ENCODE results near the gene SARDH. TPM values are rescaled to one million over a fixed set of nuclear protein-coding genes. Genes with fewer than 3 reads are reported as not detected.
A peak's percentile ranks its signal among the peaks of the same experiment; 100 is the strongest.

SARDH gene
- total RNA-seq, 8 experiments from 2014 or later: 0.20 to 3.4 (median 2.4) TPM

DNA sequence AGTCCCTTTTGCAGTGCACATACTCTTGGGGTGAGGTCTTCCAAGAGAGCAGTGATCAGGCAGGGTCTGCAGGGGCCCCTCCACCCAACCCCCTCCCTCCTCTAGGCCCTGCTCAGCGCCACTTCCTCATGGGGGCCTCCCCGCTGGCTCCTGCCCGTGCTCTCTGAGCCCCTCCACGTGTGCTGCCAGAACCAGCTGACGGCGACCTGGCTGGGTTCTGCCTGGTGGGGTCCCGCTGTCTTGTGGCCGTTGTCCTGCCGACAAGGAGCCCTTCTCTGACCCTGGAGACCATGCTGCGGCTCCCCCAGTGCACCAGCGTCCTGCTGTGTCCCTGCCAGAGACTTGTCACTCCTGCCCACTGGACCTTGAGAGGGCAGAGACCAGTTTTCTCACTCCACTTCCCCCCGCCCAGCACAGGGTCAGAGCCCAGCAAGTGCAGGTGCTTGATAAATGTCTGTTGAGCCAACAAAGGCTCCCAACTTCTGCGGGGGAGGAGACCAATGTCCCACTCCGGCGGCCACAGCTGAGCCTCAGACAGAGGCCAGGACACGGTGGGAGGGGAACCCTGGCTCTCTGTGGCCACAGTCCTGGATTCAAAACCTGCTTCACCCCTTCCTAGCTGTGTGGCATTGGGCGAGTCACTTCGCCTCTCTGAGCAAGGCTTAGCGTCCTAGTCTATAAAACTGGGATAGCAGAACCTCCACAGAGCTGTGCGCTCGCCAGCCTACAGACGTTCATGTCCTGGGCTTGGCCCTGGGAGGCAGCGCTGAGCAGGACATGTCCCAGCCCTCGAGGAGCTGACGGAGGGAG lies 24.8 kb downstream of the SARDH start:
- WGBS, 10 experiments: 59 to 100% (median 80%) methylated on average over 1 to 16 of the region's 25 CpGs; no CpG with 5 or more reads in 5 of the 10 experiments
- peaks cover 13 to 19% of the 10 kb centered on the region in 2 donors for H3K4me1 ChIP-seq (replicated peaks in 1 of 2)
- no peak for ATAC-seq (replicated peaks in 6 of 8)
- no peak overlapping the region for H3K27ac ChIP-seq
- in situ Hi-C loops (cut with MboI; ENCODE audit: low pct_unique_long_range_greater_than_20kb in 2 of 9, low sequenced_read_pairs in 9 of 9, unreplicated experiment in 9 of 9): loop anchor here in 1 of 9 experiments (25.0 kb wide), 1 partner anchor 176 kb away; the partner anchor contains the start of gene ADAMTSL2
- no peak overlapping the region for H3K4me3 ChIP-seq

DNA sequence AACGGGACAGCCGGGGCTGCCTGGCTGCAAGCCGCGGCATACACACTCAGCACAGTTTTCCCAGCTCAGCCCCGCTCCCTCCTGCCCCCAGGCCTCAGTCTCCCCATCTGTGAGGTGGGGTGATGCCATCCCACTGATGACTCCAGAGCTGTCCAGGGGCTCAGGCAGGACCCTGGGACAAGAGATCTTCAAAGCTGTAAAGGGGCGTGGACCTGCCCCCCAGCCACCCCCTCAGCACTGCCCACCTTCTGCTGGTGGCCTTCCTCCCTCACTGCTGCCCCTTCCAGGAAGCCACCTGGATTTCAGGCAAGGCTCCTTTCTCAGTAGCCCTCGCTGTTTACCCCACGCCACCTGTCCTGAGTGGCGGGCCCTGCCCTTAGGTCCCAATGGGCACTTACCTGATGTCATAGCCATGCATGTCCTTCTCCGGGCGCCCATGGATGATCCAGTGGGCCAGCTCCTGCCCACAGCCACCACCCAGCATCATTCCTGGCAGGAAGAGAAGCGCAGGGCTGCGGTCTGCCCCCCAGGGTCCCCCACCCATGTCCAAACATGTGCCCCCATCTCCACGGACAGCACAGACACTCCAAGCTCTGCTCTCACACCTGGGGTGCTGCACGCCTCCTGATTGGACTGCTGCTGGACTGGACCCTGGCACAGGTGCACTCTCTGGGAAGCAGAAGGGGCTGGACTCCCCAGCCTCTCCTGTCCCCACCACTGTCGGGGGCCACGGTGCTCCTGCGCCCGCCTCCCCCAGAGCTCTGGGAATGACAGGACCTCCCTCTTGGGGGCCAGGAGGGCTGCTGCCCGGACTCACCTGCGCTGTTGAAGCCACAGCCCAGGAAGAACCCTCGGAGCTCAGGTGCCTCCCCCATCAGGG lies 25.7 kb downstream of the SARDH start:
- in situ Hi-C loops (cut with MboI; ENCODE audit: low pct_unique_long_range_greater_than_20kb in 2 of 9, low sequenced_read_pairs in 9 of 9, unreplicated experiment in 9 of 9): loop anchor here in 1 of 9 experiments (25.0 kb wide), 1 partner anchor 175 kb away; the partner anchor contains the start of gene ADAMTSL2
- no peak for ATAC-seq (replicated peaks in 6 of 8)
- WGBS, 10 experiments: 60 to 100% (median 93%) methylated on average over 1 to 6 of the region's 22 CpGs; no CpG with 5 or more reads in 6 of the 10 experiments
- H3K4me3 ChIP-seq: no peak overlapping the region
- H3K27ac ChIP-seq: no peak overlapping the region
- peaks cover 13 to 20% of the 10 kb centered on the region in 2 donors for H3K4me1 ChIP-seq (replicated peaks in 1 of 2)

DNA sequence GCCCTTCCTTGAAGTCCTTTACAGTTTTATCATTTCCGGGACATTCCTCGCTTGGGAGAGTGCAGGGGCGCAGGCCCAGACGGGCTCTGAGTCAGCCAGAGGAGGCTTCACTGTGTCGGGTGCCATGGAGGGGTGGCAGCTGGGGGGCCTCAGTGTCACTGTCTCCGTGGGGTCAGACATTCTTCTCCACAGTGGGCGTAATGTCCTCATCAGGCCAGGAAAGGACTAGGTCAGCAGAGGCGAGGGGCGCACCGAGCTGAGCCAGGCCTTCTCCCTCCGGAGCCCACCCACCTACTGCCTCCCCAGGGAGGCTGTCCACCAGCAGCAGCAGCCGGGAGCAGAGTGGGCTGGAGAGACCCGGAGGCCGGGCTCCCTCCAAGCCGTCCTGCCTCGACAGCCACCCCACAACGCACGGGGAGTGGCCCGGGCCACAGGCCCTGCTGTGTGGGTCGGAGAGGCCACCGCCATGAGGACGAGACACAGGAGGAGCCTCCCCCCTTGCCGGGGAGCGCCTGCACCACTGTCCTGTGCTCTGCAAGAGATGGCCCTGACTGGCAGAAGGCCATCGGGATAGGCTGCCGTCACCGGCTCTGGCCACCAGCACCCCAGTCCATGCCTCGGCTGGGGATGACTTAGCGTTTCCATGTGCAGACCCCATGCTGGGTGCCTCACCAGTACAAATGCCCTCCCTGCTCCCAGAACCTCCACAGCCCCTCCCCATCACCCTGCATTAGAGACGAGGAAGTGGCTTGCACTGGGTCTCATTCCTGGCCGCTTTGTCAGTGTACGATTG lies 26.5 kb downstream of the SARDH start:
- H3K4me1 ChIP-seq (replicated peaks in 1 of 2): peaks cover 18 to 27% of the 10 kb centered on the region in 2 donors
- no peak overlapping the region for H3K27ac ChIP-seq
- no peak overlapping the region for H3K4me3 ChIP-seq
- in situ Hi-C loops (cut with MboI; ENCODE audit: low pct_unique_long_range_greater_than_20kb in 2 of 9, low sequenced_read_pairs in 9 of 9, unreplicated experiment in 9 of 9): loop anchor here in 1 of 9 experiments (25.0 kb wide), 1 partner anchor 174 kb away; the partner anchor contains the start of gene ADAMTSL2
- peak in 1 of 8 experiments; percentile 17 for ATAC-seq (replicated peaks in 6 of 8)
- 20 to 100% (median 37%) methylated on average over 1 to 3 of the region's 32 CpGs; no CpG with 5 or more reads in 7 of the 10 experiments for WGBS, 10 experiments

DNA sequence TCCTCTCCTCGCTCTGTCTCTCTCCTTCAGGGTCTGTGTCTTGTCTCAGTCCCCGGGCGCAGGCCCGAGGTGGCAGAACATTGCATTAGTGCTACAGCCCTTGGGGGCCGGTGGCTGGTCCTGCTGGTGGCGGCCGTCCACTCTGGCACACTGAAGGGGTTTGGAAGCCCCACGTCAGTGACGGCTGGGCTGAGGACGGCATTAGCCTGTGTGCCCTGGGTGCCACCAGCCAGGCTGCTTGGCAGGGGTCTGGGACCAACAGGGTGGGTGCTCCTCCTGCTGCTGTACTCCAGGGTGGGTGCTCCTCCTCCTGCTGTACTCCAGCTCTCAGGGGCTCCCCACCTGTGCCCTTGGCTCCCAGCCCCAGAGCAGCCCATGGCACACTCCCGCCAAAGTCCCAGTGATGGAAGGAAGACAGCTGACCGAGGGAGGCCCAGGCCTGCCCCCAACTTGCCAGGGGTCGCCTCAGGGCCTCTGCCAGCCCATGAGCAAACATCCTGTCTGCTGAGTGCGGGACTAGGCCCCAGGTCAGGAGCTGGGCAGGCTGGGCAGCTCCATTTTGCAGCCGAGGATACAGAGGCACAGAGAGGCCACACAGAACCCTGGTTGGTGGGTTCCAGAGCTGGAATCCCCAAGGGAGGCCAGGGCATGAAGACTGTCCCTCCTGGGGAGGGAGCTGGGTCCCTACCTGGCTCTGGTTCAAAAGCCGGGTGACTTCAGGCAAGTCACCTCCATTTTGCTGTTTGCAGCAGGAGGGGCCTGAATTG lies 27.3 kb downstream of the SARDH start:
- 40 to 100% (median 85%) methylated on average over 1 to 4 of the region's 16 CpGs; no CpG with 5 or more reads in 6 of the 10 experiments for WGBS, 10 experiments
- ATAC-seq (replicated peaks in 6 of 8): no peak
- H3K4me1 ChIP-seq (replicated peaks in 1 of 2): peaks cover 20 to 27% of the 10 kb centered on the region in 2 donors

DNA sequence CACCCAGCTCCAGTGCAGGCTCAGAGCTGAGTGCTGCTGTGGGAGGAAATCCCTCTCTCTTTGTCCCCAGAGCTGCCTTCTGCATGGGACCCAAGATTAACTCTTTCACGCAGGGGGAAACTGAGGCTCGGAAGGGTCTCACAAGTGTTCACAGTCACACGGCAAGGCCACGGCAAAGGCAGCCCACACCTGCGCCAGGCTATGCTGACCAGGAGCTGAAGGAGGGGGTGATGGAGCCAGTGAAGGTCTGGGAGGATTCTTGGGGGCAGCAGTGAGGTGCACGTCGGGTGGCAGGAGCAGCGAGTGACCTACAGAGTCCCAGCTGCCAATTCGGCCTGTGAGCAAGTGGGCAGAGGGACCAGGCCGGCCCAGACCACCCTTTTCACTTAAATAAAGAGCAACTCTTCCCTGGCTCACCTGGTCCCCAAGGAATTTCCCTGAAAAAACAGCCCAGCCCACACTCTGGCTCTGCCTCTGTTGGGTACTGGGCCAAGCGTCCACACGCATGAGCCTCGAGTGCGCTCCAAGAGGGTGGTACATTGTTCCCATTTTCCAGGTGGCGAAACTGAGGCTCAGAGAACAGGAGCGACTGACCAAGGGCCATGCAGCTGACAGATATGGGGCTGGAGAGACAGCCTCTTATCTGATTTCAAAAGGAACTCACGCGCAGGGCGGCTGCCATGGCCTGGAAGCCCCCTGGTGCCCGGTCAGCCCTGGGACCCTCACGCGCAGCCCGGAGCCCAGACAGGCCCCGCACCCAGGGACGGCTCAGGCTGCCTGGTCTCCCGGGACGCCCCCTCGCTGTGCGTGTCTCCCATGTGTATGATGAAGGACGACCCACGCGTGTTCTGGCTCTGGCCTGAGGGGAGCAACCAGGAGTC lies 28.2 kb downstream of the SARDH start:
- WGBS, 10 experiments: 71 to 100% (median 90%) methylated on average over 1 to 20 of the region's 32 CpGs; no CpG with 5 or more reads in 2 of the 10 experiments
- no peak overlapping the region for H3K27ac ChIP-seq
- no peak for ATAC-seq (replicated peaks in 6 of 8)
- H3K4me3 ChIP-seq: no peak overlapping the region
- in situ Hi-C loops (cut with MboI; ENCODE audit: low pct_unique_long_range_greater_than_20kb in 2 of 9, low sequenced_read_pairs in 9 of 9, unreplicated experiment in 9 of 9): loop anchor here in 1 of 9 experiments (25.0 kb wide), 1 partner anchor 173 kb away; the partner anchor contains the start of gene ADAMTSL2
- peaks cover 20 to 21% of the 10 kb centered on the region in 2 donors for H3K4me1 ChIP-seq (replicated peaks in 1 of 2)

More for the DNA sequence above, 27.3 kb downstream of the SARDH start:
- in situ Hi-C loops (cut with MboI; ENCODE audit: low pct_unique_long_range_greater_than_20kb in 2 of 9, low sequenced_read_pairs in 9 of 9, unreplicated experiment in 9 of 9): loop anchor here in 1 of 9 experiments (25.0 kb wide), 1 partner anchor 174 kb away; the partner anchor contains the start of gene ADAMTSL2
- H3K4me3 ChIP-seq: no peak overlapping the region
- H3K27ac ChIP-seq: no peak overlapping the region

DNA sequence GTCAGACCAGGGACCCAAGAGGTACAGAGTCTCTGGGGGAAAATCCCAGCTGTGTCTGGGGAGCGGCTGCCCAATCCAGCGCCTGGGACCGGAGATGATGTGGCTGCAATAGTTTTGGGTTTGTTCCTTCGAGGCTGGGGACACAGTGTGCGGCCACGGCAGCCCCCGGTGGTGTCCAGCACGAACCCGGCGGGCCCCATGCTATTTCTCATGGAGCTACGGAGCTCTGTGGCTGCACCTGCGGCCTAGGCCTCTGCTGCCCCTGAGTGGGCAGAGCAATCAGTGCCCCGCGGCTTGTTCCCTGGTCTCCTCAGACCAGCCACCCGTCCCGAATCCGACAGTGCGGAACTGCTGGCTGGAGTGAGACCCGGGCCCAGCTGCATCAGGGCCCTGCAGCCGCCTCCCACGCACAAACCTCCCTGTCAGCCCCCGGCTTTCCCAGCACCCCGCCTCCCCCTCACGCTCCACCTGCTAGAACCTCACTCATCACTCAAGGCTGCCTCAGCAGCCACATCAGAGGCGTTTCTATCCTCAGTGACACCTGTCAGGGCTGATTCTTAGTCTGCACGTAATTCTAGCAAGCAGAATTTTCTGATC lies 29.0 kb downstream of the SARDH start:
- Histone ChIP-seq H3K4me3 (no peak overlapping the region), H3K4me1 (replicated peaks in 1 of 2) (peaks cover 23 to 25% of the 10 kb centered on the region in 2 donors), H3K27ac (no peak overlapping the region)
- in situ Hi-C loops (cut with MboI; ENCODE audit: low pct_unique_long_range_greater_than_20kb in 2 of 9, low sequenced_read_pairs in 9 of 9, unreplicated experiment in 9 of 9): loop anchor here in 1 of 9 experiments (25.0 kb wide), 1 partner anchor 172 kb away; the partner anchor contains the start of gene ADAMTSL2
- 35 to 100% (median 60%) methylated on average over 1 to 6 of the region's 26 CpGs; no CpG with 5 or more reads in 5 of the 10 experiments for WGBS, 10 experiments
- peak in 6 of 8 experiments; percentile 35 to 87 (median 84) for ATAC-seq (replicated peaks in 6 of 8)

DNA sequence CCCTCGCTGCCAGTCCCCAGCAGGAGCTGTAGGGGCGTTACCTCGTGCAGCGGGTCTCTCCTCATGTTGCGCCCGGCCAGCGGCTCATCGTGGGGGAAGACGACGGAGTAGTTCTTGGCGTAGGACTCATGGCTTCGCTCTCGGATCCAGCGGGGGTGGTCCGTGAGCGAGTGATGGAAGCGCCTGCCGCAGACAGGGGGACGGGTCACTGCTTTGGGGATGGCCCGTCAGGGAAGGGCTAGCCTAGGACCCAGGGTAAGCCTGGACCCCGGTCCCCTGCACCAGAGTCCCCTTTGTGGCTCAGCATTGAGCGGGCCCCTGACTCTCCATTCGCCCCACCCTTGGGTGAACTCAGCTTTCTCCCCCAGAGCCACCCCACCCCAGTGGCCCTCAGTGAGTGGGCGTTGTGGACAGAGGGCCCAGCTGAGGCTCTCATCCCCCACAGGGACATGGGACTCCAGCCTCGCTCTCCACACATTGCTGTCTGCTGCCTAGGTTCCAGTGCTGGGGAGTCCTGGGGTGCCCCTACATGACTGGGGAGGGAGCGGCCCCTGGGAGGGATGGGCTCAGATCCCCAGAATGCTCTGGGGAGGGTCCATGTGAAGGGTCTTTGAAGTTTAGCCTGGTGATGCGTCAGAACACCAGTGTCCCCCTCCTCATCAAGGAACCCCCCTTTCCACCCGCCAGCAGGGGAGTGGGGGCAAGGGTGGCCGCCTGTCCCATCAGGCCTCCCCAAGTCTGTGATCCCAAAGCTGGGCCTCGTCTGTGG lies 29.7 kb downstream of the SARDH start:
- in situ Hi-C loops (cut with MboI; ENCODE audit: low pct_unique_long_range_greater_than_20kb in 2 of 9, low sequenced_read_pairs in 9 of 9, unreplicated experiment in 9 of 9): loop anchor here in 1 of 9 experiments (25.0 kb wide), 1 partner anchor 171 kb away; the partner anchor contains the start of gene ADAMTSL2
- 53 to 91% (median 80%) methylated on average over 1 to 9 of the region's 30 CpGs; no CpG with 5 or more reads in 7 of the 10 experiments for WGBS, 10 experiments
- H3K4me1 ChIP-seq (replicated peaks in 1 of 2): peaks cover 30 to 32% of the 10 kb centered on the region in 2 donors
- H3K27ac ChIP-seq: no peak overlapping the region
- ATAC-seq (replicated peaks in 6 of 8): no peak
- H3K4me3 ChIP-seq: no peak overlapping the region

DNA sequence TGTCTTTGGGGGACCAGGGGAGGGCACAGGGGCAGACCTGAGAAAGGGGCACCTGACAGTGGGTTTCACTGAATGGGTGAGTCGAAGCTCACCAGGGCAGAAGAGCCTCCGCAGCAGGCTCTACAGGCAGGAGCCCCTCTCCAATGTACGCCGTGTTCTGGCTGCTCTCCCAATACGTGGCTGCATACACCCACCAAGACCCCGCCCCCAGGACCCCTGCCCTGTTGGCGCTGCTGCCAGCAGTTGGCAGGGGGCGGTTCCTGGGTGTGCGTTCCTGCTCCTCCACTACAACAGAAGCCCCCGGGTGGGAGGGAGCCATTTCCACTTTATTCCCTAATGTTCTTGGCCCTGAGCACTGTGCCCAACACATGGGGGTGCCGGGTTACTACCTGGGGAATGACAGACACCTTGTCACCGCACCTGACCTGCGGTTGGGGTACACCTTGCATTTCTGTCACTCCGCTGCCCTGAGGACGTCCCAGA lies 30.3 kb downstream of the SARDH start:
- in situ Hi-C loops (cut with MboI; ENCODE audit: low pct_unique_long_range_greater_than_20kb in 2 of 9, low sequenced_read_pairs in 9 of 9, unreplicated experiment in 9 of 9): loop anchor here in 1 of 9 experiments (25.0 kb wide), 1 partner anchor 171 kb away; the partner anchor contains the start of gene ADAMTSL2
- no peak for ATAC-seq (replicated peaks in 6 of 8)
- no peak overlapping the region for H3K27ac ChIP-seq
- 86 to 100% (median 100%) methylated on average over 1 to 7 of the region's 15 CpGs; no CpG with 5 or more reads in 7 of the 10 experiments for WGBS, 10 experiments
- H3K4me3 ChIP-seq: no peak overlapping the region
- peaks cover 33 to 38% of the 10 kb centered on the region in 2 donors for H3K4me1 ChIP-seq (replicated peaks in 1 of 2)

DNA sequence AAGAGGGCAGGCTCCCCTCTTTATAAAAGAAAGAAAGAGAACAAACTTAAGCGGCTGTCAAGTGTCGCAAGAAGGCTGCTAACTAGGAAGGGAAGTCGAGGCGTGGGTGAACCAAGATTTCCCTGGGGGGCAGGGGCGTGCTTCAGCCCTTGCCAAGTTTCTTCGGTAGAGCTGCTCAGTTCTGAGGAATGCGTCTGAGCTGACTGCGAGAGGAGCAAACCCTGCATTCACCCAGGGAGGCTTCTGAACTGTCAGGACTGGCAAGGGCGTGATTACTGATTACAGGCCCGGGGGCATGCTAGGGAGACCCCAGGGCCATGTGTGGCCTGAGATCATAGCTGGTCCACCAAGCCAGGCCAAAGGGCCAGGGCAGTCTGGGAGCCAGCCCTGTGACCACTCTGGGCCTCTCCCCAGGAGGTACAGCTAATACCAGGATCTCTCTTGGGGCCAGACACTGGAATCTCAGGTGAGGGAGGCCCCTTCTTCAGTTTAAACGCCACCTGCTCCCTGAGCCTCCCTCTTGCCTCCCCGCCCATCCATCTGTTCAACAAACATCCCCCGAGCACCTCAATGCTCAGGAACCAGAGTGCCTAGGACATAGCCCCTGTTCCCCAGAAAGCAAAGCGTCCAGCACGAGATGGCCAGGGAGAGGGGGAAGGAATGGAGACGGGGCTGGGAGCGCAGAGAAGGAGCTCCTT lies 30.9 kb downstream of the SARDH start:
- 63 to 93% (median 76%) methylated on average over 3 to 9 of the region's 17 CpGs; no CpG with 5 or more reads in 6 of the 10 experiments for WGBS, 10 experiments
- in situ Hi-C loops (cut with MboI; ENCODE audit: low pct_unique_long_range_greater_than_20kb in 2 of 9, low sequenced_read_pairs in 9 of 9, unreplicated experiment in 9 of 9): loop anchor here in 1 of 9 experiments (25.0 kb wide), 1 partner anchor 170 kb away; the partner anchor contains the start of gene ADAMTSL2
- no peak overlapping the region for H3K27ac ChIP-seq
- ATAC-seq (replicated peaks in 6 of 8): peak in 2 of 8 experiments; percentile 21 to 56
- no peak overlapping the region for H3K4me3 ChIP-seq
- peaks cover 39 to 44% of the 10 kb centered on the region in 2 donors for H3K4me1 ChIP-seq (replicated peaks in 1 of 2)
